GM23338 (cell line): ENCODE data around the gene RIMS4. TPM values are rescaled to one million over a fixed set of nuclear protein-coding genes. Genes with fewer than 3 reads are reported as not detected.

Experiments used
- ATAC-seq: fragments of 200-7000 bp; cut with Tn5 transposase; 3 replicates; pipeline ENCODE4 v1.9.1; 2020
- DNase-seq: peaks from one replicate; pipeline ENCODE4 v3.0.0-alpha.2; 2015; ENCODE audit warnings: low spot score
- H2AFZ ChIP-seq: fragments of 200-600 bp; sonication (generic); 2 replicates; pipeline ENCODE4 v1.8.0; 2016; ENCODE audit warnings: antibody characterized with exemption, mild to moderate bottlenecking, moderate library complexity
- H3F3A ChIP-seq: fragments of 200-600 bp; sonication (generic); replicated peaks from 2 replicates; pipeline ENCODE4 v1.8.0; 2017; ENCODE audit warnings: antibody characterized with exemption, mixed run types, low read depth
- H3K27ac ChIP-seq: fragments of 200-600 bp; sonication (generic); 2 replicates; pipeline ENCODE4 v1.6.1; 2016; ENCODE audit warnings: low read depth
- H3K27me3 ChIP-seq: fragments of 200-600 bp; sonication (generic); 2 replicates; pipeline ENCODE4 v1.8.0; 2016; ENCODE audit warnings: mild to moderate bottlenecking, mixed run types, moderate library complexity; ENCODE audit not compliant: insufficient read depth
- H3K36me3 ChIP-seq: fragments of 200-600 bp; sonication (generic); 2 replicates; pipeline ENCODE4 v1.8.0; 2016; ENCODE audit warnings: mild to moderate bottlenecking; ENCODE audit not compliant: insufficient read depth
- H3K4me1 ChIP-seq: fragments of 200-600 bp; sonication (generic); 2 replicates; pipeline ENCODE4 v1.8.0; 2016; ENCODE audit warnings: mild to moderate bottlenecking, moderate library complexity; ENCODE audit not compliant: insufficient read depth
- H3K4me2 ChIP-seq: fragments of 200-600 bp; sonication (generic); 2 replicates; pipeline ENCODE4 v1.7.1; 2017; ENCODE audit warnings: mixed run types
- H3K4me3 ChIP-seq: fragments of 200-600 bp; sonication (generic); 2 replicates; pipeline ENCODE4 v1.6.1; 2016; ENCODE audit warnings: mixed run types
- H3K79me2 ChIP-seq: fragments of 200-600 bp; sonication (generic); replicated peaks from 2 replicates; pipeline ENCODE4 v1.8.0; 2017; ENCODE audit warnings: mild to moderate bottlenecking; ENCODE audit not compliant: insufficient read depth
- H3K9me2 ChIP-seq: fragments of 200-600 bp; sonication (generic); 2 replicates; pipeline ENCODE4 v1.8.0; 2017; ENCODE audit not compliant: insufficient read depth
- H4K20me1 ChIP-seq: fragments of 200-600 bp; sonication (generic); replicated peaks from 2 replicates; pipeline ENCODE4 v1.8.0; 2017; ENCODE audit warnings: mild to moderate bottlenecking; ENCODE audit not compliant: insufficient read depth
- H3K27ac Mint-ChIP-seq: 2 replicates; pipeline ENCODE4 v1.8.0; 2020; ENCODE audit warnings: inconsistent platforms, mild to moderate bottlenecking, moderate library complexity, mixed read lengths
- H3K27me3 Mint-ChIP-seq: 3 replicates; pipeline ENCODE4 v1.8.0; 2022; ENCODE audit warnings: low read depth, mild to moderate bottlenecking, moderate library complexity, mixed read lengths, inconsistent platforms; ENCODE audit not compliant: insufficient read depth, poor library complexity
- H3K36me3 Mint-ChIP-seq: 3 replicates; pipeline ENCODE4 v1.8.0; 2021; ENCODE audit warnings: low read depth, mild to moderate bottlenecking, inconsistent platforms, moderate library complexity, mixed read lengths
- H3K4me1 Mint-ChIP-seq: 3 replicates; pipeline ENCODE4 v1.8.0; 2020; ENCODE audit warnings: mild to moderate bottlenecking, inconsistent platforms, mixed read lengths
- H3K4me3 Mint-ChIP-seq: 3 replicates; pipeline ENCODE4 v1.8.0; 2021; ENCODE audit warnings: moderate library complexity, mild to moderate bottlenecking, inconsistent platforms, mixed read lengths
- H3K9me3 Mint-ChIP-seq: 3 replicates; pipeline ENCODE4 v1.8.0; 2020; ENCODE audit warnings: moderate library complexity, mild to moderate bottlenecking, inconsistent platforms, mixed read lengths
- CREB1 ChIP-seq: fragments of 250-450 bp; sonication (Bioruptor Pico); IDR thresholded peaks from 2 replicates; pipeline ENCODE4 v1.5.0; 2020; ENCODE audit warnings: low read depth, mild to moderate bottlenecking, moderate library complexity
- EZH2phosphoT487 ChIP-seq: fragments of 200-600 bp; sonication (generic); IDR thresholded peaks from one replicate; pipeline ENCODE4 v1.8.1; 2018; ENCODE audit warnings: antibody characterized with exemption; ENCODE audit not compliant: unreplicated experiment
- JUNB ChIP-seq: IDR thresholded peaks from one replicate; pipeline ENCODE4 v1.6.1; 2016; ENCODE audit warnings: antibody characterized with exemption; ENCODE audit not compliant: unreplicated experiment
- POLR2AphosphoS5 ChIP-seq: IDR thresholded peaks from 2 replicates; pipeline ENCODE4 v1.6.1; 2016; ENCODE audit warnings: antibody characterized with exemption, low read depth
- ZNF114 ChIP-seq: fragments of 250-450 bp; sonication (Bioruptor Pico); IDR thresholded peaks from 2 replicates; pipeline ENCODE4 v1.5.0; 2020; ENCODE audit warnings: mild to moderate bottlenecking, moderate library complexity
- ZNF331 ChIP-seq: fragments of 250-450 bp; sonication (Bioruptor Pico); IDR thresholded peaks from 2 replicates; pipeline ENCODE4 v1.5.0; 2020; ENCODE audit warnings: low read depth, mild to moderate bottlenecking, moderate library complexity
- polyA plus RNA-seq: library from polyadenylated mRNA; unstranded; fragments of >200 nt; fragmentation: Nextera tagmentation; extraction: Ambion mirVana; gene quantifications from 2 replicates; pipeline ENCODE4 v1.2.1, GENCODE V29; 2016
- total RNA-seq: library from RNA; depleted of rRNA; stranded (reverse); fragments of >200 nt; shearing (Covaris generic); gene quantifications from 2 replicates; pipeline ENCODE4 v1.2.3, GENCODE V29; 2014
- TF ChIP-seq, protein P1 (sequence below), 2 experiments: fragments of 200-600 bp in 1 of 2; sonication (generic) in 1 of 2; conservative IDR thresholded peaks; 2 replicates each; pipeline versions ENCODE4 v1.5.1 to v1.6.1; 2016 to 2017; ENCODE audit warnings: antibody characterized with exemption in 2 of 2, low read depth in 2 of 2, mild to moderate bottlenecking in 2 of 2, moderate library complexity in 1 of 2
- TF ChIP-seq, protein P2 (sequence below): IDR thresholded peaks from one replicate; pipeline ENCODE4 v1.6.1; 2018; ENCODE audit warnings: antibody characterized with exemption; ENCODE audit not compliant: unreplicated experiment

RIMS4 gene
- total and polyA plus RNA-seq, 2 experiments from 2014 or later: 3.5 to 39.7 TPM

DNA sequence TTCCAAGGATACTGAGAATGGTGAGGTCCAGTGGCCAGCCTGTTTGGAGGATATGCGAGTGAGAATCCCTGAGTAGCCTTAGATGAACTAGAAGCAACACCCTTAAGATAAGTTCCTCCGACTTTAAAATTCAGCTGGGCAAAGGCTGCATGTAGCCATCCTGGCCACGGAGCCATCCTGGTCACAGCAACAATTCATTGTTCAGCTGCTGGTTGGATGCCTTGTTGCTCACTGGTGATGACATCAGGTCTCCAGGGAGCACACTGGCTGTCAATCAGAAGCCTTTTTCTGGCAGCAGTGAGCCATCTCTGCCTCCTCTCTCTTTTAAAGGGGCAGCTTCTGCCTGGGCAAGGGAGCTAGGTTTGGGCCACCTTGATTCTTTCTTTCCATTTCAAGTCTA lies 22.4 kb upstream of the RIMS4 start:
- H3K9me2 ChIP-seq: no peaks in the 10 kb centered on the region
- Mint-ChIP-seq H3K27me3 (no peaks in the 10 kb centered on the region), H3K36me3 (no peaks in the 10 kb centered on the region), H3K4me1 (peaks cover 7% of the 10 kb centered on the region), H3K4me3 (no peak overlapping the region), H3K9me3 (peaks cover 6% of the 10 kb centered on the region; the same call in 2 of the 3 replicates), H3K27ac (no peak overlapping the region)
- H3K27ac ChIP-seq: no peak overlapping the region
- no peaks in the 10 kb centered on the region for H4K20me1 ChIP-seq
- no peak overlapping the region for H3K4me3 ChIP-seq
- H3K36me3 ChIP-seq: no peaks in the 10 kb centered on the region
- no peaks in the 10 kb centered on the region for H3K79me2 ChIP-seq
- no peak overlapping the region for H3K4me2 ChIP-seq
- H3F3A ChIP-seq: no peaks in the 10 kb centered on the region
- peak; percentile 66 for ATAC-seq
- peak overlapping the region; percentile 57; the same call in 1 of the 2 replicates for H2AFZ ChIP-seq
- no peaks in the 10 kb centered on the region for H3K27me3 ChIP-seq
- H3K4me1 ChIP-seq: peaks cover 17% of the 10 kb centered on the region
- TF ChIP-seq ZNF114 (CRISPR knock-in tag) (no peak), POLR2AphosphoS5 (no peak), EZH2phosphoT487 (no peak), ZNF331 (no peak)
- TF ChIP-seq, protein P1, sequence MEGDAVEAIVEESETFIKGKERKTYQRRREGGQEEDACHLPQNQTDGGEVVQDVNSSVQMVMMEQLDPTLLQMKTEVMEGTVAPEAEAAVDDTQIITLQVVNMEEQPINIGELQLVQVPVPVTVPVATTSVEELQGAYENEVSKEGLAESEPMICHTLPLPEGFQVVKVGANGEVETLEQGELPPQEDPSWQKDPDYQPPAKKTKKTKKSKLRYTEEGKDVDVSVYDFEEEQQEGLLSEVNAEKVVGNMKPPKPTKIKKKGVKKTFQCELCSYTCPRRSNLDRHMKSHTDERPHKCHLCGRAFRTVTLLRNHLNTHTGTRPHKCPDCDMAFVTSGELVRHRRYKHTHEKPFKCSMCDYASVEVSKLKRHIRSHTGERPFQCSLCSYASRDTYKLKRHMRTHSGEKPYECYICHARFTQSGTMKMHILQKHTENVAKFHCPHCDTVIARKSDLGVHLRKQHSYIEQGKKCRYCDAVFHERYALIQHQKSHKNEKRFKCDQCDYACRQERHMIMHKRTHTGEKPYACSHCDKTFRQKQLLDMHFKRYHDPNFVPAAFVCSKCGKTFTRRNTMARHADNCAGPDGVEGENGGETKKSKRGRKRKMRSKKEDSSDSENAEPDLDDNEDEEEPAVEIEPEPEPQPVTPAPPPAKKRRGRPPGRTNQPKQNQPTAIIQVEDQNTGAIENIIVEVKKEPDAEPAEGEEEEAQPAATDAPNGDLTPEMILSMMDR (conservative IDR thresholded peaks at IDR 0.05; ENCODE audit: low read depth in 2 of 2): no peak
- peak; percentile 32 for DNase-seq

DNA sequence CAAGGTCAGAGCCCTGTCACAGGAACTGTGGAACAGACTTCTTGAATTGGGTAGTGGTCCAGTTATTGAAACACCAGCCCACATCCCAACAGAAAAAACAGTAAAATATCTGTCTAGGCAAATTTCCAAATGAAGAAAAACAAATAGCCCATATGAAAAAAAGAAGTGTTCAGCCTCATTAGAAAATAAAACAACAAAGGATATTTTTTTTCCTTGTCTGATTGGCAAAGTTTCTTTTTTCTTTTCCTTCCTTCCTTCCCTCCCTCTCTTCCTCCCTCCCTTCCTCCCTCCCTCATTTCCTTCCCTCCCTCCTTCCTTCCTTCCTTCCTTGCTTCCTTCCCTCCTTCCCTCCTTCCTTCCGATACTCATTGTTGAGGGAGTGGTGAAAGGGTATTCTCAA lies 20.6 kb upstream of the RIMS4 start:
- no peaks in the 10 kb centered on the region for H3K9me2 ChIP-seq
- no peaks in the 10 kb centered on the region for H3K79me2 ChIP-seq
- Mint-ChIP-seq H3K27me3 (no peaks in the 10 kb centered on the region), H3K27ac (no peak overlapping the region), H3K9me3 (peaks cover 10% of the 10 kb centered on the region), H3K36me3 (no peaks in the 10 kb centered on the region), H3K4me3 (no peak overlapping the region), H3K4me1 (peaks cover 16% of the 10 kb centered on the region)
- H3F3A ChIP-seq: no peaks in the 10 kb centered on the region
- no peak for ATAC-seq
- no peaks in the 10 kb centered on the region for H3K27me3 ChIP-seq
- H3K27ac ChIP-seq: no peak overlapping the region
- no peaks in the 10 kb centered on the region for H4K20me1 ChIP-seq
- no peaks in the 10 kb centered on the region for H3K36me3 ChIP-seq
- H3K4me1 ChIP-seq: peaks cover 16% of the 10 kb centered on the region
- no peak overlapping the region for H3K4me3 ChIP-seq
- DNase-seq: no peak
- H3K4me2 ChIP-seq: no peak overlapping the region
- no peak overlapping the region for H2AFZ ChIP-seq
- TF ChIP-seq, protein P1 (conservative IDR thresholded peaks at IDR 0.05; ENCODE audit: low read depth in 2 of 2): no peak
- TF ChIP-seq CREB1: no peak
- no peak for TF ChIP-seq JUNB
- no peak for TF ChIP-seq EZH2phosphoT487
- no peak for TF ChIP-seq POLR2AphosphoS5
- TF ChIP-seq, protein P2, sequence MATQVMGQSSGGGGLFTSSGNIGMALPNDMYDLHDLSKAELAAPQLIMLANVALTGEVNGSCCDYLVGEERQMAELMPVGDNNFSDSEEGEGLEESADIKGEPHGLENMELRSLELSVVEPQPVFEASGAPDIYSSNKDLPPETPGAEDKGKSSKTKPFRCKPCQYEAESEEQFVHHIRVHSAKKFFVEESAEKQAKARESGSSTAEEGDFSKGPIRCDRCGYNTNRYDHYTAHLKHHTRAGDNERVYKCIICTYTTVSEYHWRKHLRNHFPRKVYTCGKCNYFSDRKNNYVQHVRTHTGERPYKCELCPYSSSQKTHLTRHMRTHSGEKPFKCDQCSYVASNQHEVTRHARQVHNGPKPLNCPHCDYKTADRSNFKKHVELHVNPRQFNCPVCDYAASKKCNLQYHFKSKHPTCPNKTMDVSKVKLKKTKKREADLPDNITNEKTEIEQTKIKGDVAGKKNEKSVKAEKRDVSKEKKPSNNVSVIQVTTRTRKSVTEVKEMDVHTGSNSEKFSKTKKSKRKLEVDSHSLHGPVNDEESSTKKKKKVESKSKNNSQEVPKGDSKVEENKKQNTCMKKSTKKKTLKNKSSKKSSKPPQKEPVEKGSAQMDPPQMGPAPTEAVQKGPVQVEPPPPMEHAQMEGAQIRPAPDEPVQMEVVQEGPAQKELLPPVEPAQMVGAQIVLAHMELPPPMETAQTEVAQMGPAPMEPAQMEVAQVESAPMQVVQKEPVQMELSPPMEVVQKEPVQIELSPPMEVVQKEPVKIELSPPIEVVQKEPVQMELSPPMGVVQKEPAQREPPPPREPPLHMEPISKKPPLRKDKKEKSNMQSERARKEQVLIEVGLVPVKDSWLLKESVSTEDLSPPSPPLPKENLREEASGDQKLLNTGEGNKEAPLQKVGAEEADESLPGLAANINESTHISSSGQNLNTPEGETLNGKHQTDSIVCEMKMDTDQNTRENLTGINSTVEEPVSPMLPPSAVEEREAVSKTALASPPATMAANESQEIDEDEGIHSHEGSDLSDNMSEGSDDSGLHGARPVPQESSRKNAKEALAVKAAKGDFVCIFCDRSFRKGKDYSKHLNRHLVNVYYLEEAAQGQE: no peak
